ENCODE measurements around the gene CTNNA3. TPM values are rescaled to one million over a fixed set of nuclear protein-coding genes. Genes with fewer than 3 reads are reported as not detected.

Gene CTNNA3
- total and polyA plus RNA-seq, 4 donors: under 0.01 to 39.8 (median 0.09) TPM

- no peak for ATAC-seq (ENCODE audit: insufficient read depth, low FRiP score)
- 60 to 73% methylated on average over 1 of the region's 1 CpG for WGBS, 2 donors
Measured at GRCh38 chr10:66843396-66843795, 852.6 kb downstream of the CTNNA3 start.

GRCh38 chr10:66842867-66843266, 853.1 kb downstream of the CTNNA3 start:
- no peak overlapping the region for H3K27ac ChIP-seq (ENCODE audit: low read depth in 1 of 2, low read length in 1 of 2)
- H3K9ac ChIP-seq (ENCODE audit: insufficient read depth in 1 of 2, low read length in 2 of 2): no peak overlapping the region
- H3K4me3 ChIP-seq: no peak overlapping the region
- H3K9me3 ChIP-seq (ENCODE audit: control insufficient read depth in 4 of 4, insufficient read depth in 3 of 4, low read length in 3 of 4): no peaks in the 10 kb centered on the region
- H3K4me1 ChIP-seq (ENCODE audit: control insufficient read depth in 5 of 5, insufficient read depth in 5 of 5, low read length in 5 of 5): peaks cover 0 to 8% (median 2%) of the 10 kb centered on the region in 5 donors
- 92 to 93% methylated on average over 4 of the region's 4 CpGs for WGBS, 2 donors
- ATAC-seq (ENCODE audit: insufficient read depth, low FRiP score) (no peak), DNase-seq (no peak)
- no peaks in the 10 kb centered on the region for H3K27me3 ChIP-seq (ENCODE audit: control insufficient read depth in 3 of 3, insufficient read depth in 3 of 3, low read length in 2 of 3)
- no peaks in the 10 kb centered on the region for H3K36me3 ChIP-seq (ENCODE audit: control insufficient read depth in 4 of 4, insufficient read depth in 4 of 4, low read length in 4 of 4)
- no peak for TF ChIP-seq CTCF (IDR thresholded peaks at IDR 0.05; ENCODE audit: control extremely low read depth, extremely low read depth)

More at GRCh38 chr10:66843396-66843795, 852.6 kb downstream of the CTNNA3 start:
- H3K36me3 ChIP-seq (ENCODE audit: control insufficient read depth in 4 of 4, insufficient read depth in 4 of 4, low read length in 4 of 4): no peaks in the 10 kb centered on the region
- DNase-seq: no peak
- no peaks in the 10 kb centered on the region for H3K9me3 ChIP-seq (ENCODE audit: control insufficient read depth in 4 of 4, insufficient read depth in 3 of 4, low read length in 3 of 4)
- no peak overlapping the region for H3K9ac ChIP-seq (ENCODE audit: insufficient read depth in 1 of 2, low read length in 2 of 2)
- no peak overlapping the region for H3K27ac ChIP-seq (ENCODE audit: low read depth in 1 of 2, low read length in 1 of 2)
- peaks cover 0 to 6% (median 0%) of the 10 kb centered on the region in 5 donors for H3K4me1 ChIP-seq (ENCODE audit: control insufficient read depth in 5 of 5, insufficient read depth in 5 of 5, low read length in 5 of 5)
- H3K27me3 ChIP-seq (ENCODE audit: control insufficient read depth in 3 of 3, insufficient read depth in 3 of 3, low read length in 2 of 3): no peaks in the 10 kb centered on the region
- no peak overlapping the region for H3K4me3 ChIP-seq
- TF ChIP-seq CTCF (IDR thresholded peaks at IDR 0.05; ENCODE audit: control extremely low read depth, extremely low read depth): no peak

GRCh38 chr10:66842371-66842770, 853.6 kb downstream of the CTNNA3 start:
- H3K27ac ChIP-seq (ENCODE audit: low read depth in 1 of 2, low read length in 1 of 2): no peak overlapping the region
- no peaks in the 10 kb centered on the region for H3K36me3 ChIP-seq (ENCODE audit: control insufficient read depth in 4 of 4, insufficient read depth in 4 of 4, low read length in 4 of 4)
- no peaks in the 10 kb centered on the region for H3K9me3 ChIP-seq (ENCODE audit: control insufficient read depth in 4 of 4, insufficient read depth in 3 of 4, low read length in 3 of 4)
- DNase-seq (no peak), ATAC-seq (ENCODE audit: insufficient read depth, low FRiP score) (no peak)
- no peak overlapping the region for H3K4me3 ChIP-seq
- 48 to 66% methylated on average over 2 of the region's 2 CpGs for WGBS, 2 donors
- H3K9ac ChIP-seq (ENCODE audit: insufficient read depth in 1 of 2, low read length in 2 of 2): no peak overlapping the region
- no peaks in the 10 kb centered on the region for H3K27me3 ChIP-seq (ENCODE audit: control insufficient read depth in 3 of 3, insufficient read depth in 3 of 3, low read length in 2 of 3)
- H3K4me1 ChIP-seq (ENCODE audit: control insufficient read depth in 5 of 5, insufficient read depth in 5 of 5, low read length in 5 of 5): peaks cover 0 to 13% (median 6%) of the 10 kb centered on the region in 5 donors
- no peak for TF ChIP-seq CTCF (IDR thresholded peaks at IDR 0.05; ENCODE audit: control extremely low read depth, extremely low read depth)

GRCh38 chr10:66838656-66839055, 857.3 kb downstream of the CTNNA3 start:
- DNase-seq: no peak
- 91 to 92% methylated on average over 3 of the region's 3 CpGs for WGBS, 2 donors
- H3K4me1 ChIP-seq (ENCODE audit: control insufficient read depth in 5 of 5, insufficient read depth in 5 of 5, low read length in 5 of 5): peaks cover 0 to 19% (median 8%) of the 10 kb centered on the region in 5 donors

More at GRCh38 chr10:66838656-66839055, 857.3 kb downstream of the CTNNA3 start:
- Histone ChIP-seq H3K27ac (ENCODE audit: low read depth in 1 of 2, low read length in 1 of 2) (no peak overlapping the region), H3K36me3 (ENCODE audit: control insufficient read depth in 4 of 4, insufficient read depth in 4 of 4, low read length in 4 of 4) (no peaks in the 10 kb centered on the region), H3K9ac (ENCODE audit: insufficient read depth in 1 of 2, low read length in 2 of 2) (no peak overlapping the region), H3K27me3 (ENCODE audit: control insufficient read depth in 3 of 3, insufficient read depth in 3 of 3, low read length in 2 of 3) (no peaks in the 10 kb centered on the region), H3K9me3 (ENCODE audit: control insufficient read depth in 4 of 4, insufficient read depth in 3 of 4, low read length in 3 of 4) (no peaks in the 10 kb centered on the region), H3K4me3 (no peak overlapping the region)
- ATAC-seq (ENCODE audit: insufficient read depth, low FRiP score): no peak
- TF ChIP-seq CTCF (IDR thresholded peaks at IDR 0.05; ENCODE audit: control extremely low read depth, extremely low read depth): no peak
